Suprapubic skin (tissue), 4 donors: ENCODE results near the gene C1QTNF7. TPM values are rescaled to one million over a fixed set of nuclear protein-coding genes. Genes with fewer than 3 reads are reported as not detected.

Experiments
- DNase-seq, 2 donors: peaks; one replicate each; pipeline ENCODE4 v3.0.0-alpha.2; 2019; ENCODE audit warnings: low spot score in 2 of 2
- H3K27ac ChIP-seq: fragments of 200-600 bp; sonication (generic); one replicate; pipeline ENCODE4 v1.5.1; 2019
- H3K27me3 ChIP-seq: fragments of 200-600 bp; sonication (generic); one replicate; pipeline ENCODE4 v1.5.1; 2019
- H3K36me3 ChIP-seq: fragments of 200-600 bp; sonication (generic); one replicate; pipeline ENCODE4 v1.5.1; 2019
- H3K4me1 ChIP-seq: fragments of 200-600 bp; sonication (generic); one replicate; pipeline ENCODE4 v1.5.1; 2019
- H3K4me3 ChIP-seq: fragments of 200-600 bp; sonication (generic); one replicate; pipeline ENCODE4 v1.5.1; 2019; ENCODE audit warnings: mild to moderate bottlenecking
- H3K9me3 ChIP-seq: fragments of 200-600 bp; sonication (generic); one replicate; pipeline ENCODE4 v1.5.1; 2019
- EP300 ChIP-seq: sonication (generic); formaldehyde crosslinking; IDR thresholded peaks from one replicate; pipeline ENCODE4 v1.6.1; 2017; ENCODE audit warnings: antibody characterized with exemption
- POLR2A ChIP-seq, 2 donors: fragments of 450-650 bp; IDR thresholded peaks; one replicate each; pipeline ENCODE4 v1.6.1; 2017; ENCODE audit warnings: antibody characterized with exemption in 2 of 2, mild to moderate bottlenecking in 2 of 2, moderate library complexity in 2 of 2
- POLR2AphosphoS5 ChIP-seq, 3 donors: sonication (generic); formaldehyde crosslinking; IDR thresholded peaks; one replicate each; pipeline ENCODE4 v1.6.1; 2017; ENCODE audit warnings: antibody characterized with exemption in 3 of 3
- WGBS: methylation state at CpG from one replicate; pipeline ENCODE4 v1.1.5; 2018; 5-methylcytosine and 5-hydroxymethylcytosine counted together
- total RNA-seq, 4 donors: library from RNA; depleted of rRNA; stranded (reverse); fragments of >200 nt; gene quantifications; one replicate each; pipeline ENCODE4 v1.1.0, GENCODE V29; 2016
- TF ChIP-seq, protein P1 (sequence below), 2 donors: fragments of 200-600 bp in 1 of 2; fragments of 450-650 bp in 1 of 2; sonication (generic) in 1 of 2; IDR thresholded peaks; one replicate each; pipeline ENCODE4 v1.5.1; 2016 to 2019; ENCODE audit warnings: antibody characterized with exemption in 2 of 2, mild to moderate bottlenecking in 1 of 2, moderate library complexity in 1 of 2

Gene C1QTNF7
- total RNA-seq, 4 donors from 2014 or later, result 0.80 to 6.5 (median 3.3) TPM

DNA sequence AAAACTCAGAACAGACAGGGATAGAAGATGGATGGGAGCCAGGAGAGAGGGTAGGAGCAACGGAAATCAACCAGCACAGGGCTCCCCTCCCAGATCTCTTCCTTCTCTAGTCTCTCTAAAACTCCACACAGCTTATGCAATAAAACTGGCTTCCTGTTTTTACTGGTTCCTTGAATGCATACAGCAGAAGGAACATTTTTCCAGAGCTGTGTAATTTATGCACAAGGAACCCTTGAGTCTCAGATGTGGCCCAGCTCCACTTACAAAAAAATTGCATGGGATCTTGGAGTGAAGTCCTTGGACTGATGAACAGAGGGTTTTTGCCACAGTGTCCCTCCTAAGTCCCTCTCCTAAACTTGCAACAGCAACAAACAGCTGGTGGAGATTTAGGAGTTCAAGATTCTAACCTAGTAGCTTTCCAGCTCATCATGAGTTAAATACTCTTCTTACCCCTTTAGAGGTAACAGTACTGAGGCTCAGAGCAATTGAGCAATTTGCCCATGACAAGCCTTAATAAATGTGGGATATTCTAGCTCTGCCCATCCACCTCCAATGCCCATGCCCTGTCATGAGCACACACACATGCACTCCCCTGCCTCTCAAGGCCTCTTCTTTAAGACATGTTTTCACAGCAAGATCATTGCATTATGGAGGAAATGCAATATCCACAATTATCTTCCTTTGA, 23.5 kb downstream of the C1QTNF7 start:
- WGBS, result 10% methylated on average over 1 of the region's 1 CpG
- Histone ChIP-seq H3K27ac (peak overlapping the region; percentile 39), H3K4me3 (no peak overlapping the region), H3K9me3 (no peaks in the 10 kb centered on the region), H3K27me3 (no peaks in the 10 kb centered on the region), H3K4me1 (peaks cover 20% of the 10 kb centered on the region), H3K36me3 (no peaks in the 10 kb centered on the region)
- TF ChIP-seq POLR2A (IDR thresholded peaks at IDR 0.05) (no peak), EP300 (no peak), POLR2AphosphoS5 (IDR thresholded peaks at IDR 0.05) (no peak)
- TF ChIP-seq, protein P1, sequence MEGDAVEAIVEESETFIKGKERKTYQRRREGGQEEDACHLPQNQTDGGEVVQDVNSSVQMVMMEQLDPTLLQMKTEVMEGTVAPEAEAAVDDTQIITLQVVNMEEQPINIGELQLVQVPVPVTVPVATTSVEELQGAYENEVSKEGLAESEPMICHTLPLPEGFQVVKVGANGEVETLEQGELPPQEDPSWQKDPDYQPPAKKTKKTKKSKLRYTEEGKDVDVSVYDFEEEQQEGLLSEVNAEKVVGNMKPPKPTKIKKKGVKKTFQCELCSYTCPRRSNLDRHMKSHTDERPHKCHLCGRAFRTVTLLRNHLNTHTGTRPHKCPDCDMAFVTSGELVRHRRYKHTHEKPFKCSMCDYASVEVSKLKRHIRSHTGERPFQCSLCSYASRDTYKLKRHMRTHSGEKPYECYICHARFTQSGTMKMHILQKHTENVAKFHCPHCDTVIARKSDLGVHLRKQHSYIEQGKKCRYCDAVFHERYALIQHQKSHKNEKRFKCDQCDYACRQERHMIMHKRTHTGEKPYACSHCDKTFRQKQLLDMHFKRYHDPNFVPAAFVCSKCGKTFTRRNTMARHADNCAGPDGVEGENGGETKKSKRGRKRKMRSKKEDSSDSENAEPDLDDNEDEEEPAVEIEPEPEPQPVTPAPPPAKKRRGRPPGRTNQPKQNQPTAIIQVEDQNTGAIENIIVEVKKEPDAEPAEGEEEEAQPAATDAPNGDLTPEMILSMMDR (IDR thresholded peaks at IDR 0.05), result no peak
- DNase-seq, result no peak

- TF ChIP-seq POLR2A (IDR thresholded peaks at IDR 0.05) (no peak), POLR2AphosphoS5 (IDR thresholded peaks at IDR 0.05) (peak in 1 of 3 donors; percentile 36)
- DNase-seq, result peak in 1 of 2 donors; percentile 73
- H3K27me3 ChIP-seq, result no peaks in the 10 kb centered on the region
- no peak overlapping the region for H3K4me3 ChIP-seq
- no peaks in the 10 kb centered on the region for H3K36me3 ChIP-seq
- peaks cover 20% of the 10 kb centered on the region for H3K4me1 ChIP-seq
- H3K9me3 ChIP-seq, result no peaks in the 10 kb centered on the region
- 38% methylated on average over 4 of the region's 4 CpGs for WGBS
- peak overlapping the region; percentile 39 for H3K27ac ChIP-seq
Observed at GRCh38 chr4:15451866-15452765, 24.3 kb downstream of the C1QTNF7 start.

DNA sequence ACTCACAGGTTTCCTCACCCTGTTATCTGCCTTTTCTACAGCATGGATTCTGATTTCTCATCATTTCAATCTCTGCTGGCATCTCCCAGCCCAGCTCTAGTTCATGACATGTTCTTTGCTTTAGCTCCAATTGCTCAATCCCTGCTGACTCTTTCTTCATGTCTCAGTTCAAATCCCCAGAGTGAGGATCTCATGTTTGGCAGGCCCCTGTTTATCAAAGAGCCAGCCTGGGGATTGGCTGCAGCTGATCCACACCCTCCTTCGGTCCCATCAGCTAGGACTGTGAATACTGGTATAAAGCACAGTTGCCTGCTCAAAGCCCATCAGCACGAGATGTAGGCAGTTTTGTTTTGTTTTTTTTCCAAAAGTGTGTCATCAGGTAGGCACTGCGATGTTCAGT, 27.5 kb downstream of the C1QTNF7 start:
- H3K4me3 ChIP-seq, result no peak overlapping the region
- WGBS, result 66% methylated on average over 3 of the region's 3 CpGs
- no peaks in the 10 kb centered on the region for H3K27me3 ChIP-seq
- peak; percentile 55 to 96 (median 84) for TF ChIP-seq POLR2AphosphoS5 (IDR thresholded peaks at IDR 0.05)
- TF ChIP-seq, protein P1 (IDR thresholded peaks at IDR 0.05), result no peak
- H3K36me3 ChIP-seq, result no peaks in the 10 kb centered on the region
- peaks cover 23% of the 10 kb centered on the region for H3K4me1 ChIP-seq
- H3K9me3 ChIP-seq, result no peaks in the 10 kb centered on the region
- peak overlapping the region; percentile 52 for H3K27ac ChIP-seq
- DNase-seq, result peak in 1 of 2 donors; percentile 81

- no peak for DNase-seq
- H3K27ac ChIP-seq, result peak overlapping the region; percentile 7
- H3K27me3 ChIP-seq, result no peaks in the 10 kb centered on the region
- H3K4me1 ChIP-seq, result peaks cover 8% of the 10 kb centered on the region
- WGBS, result 28% methylated on average over 7 of the region's 7 CpGs
- H3K4me3 ChIP-seq, result no peak overlapping the region
- TF ChIP-seq, protein P1 (IDR thresholded peaks at IDR 0.05), result peak; percentile 67 to 70
- no peak for TF ChIP-seq POLR2AphosphoS5 (IDR thresholded peaks at IDR 0.05)
- H3K36me3 ChIP-seq, result no peaks in the 10 kb centered on the region
- no peaks in the 10 kb centered on the region for H3K9me3 ChIP-seq
Observed at GRCh38 chr4:15457406-15458201, 29.8 kb downstream of the C1QTNF7 start.

GRCh38 chr4:15458616-15459015, 30.8 kb downstream of the C1QTNF7 start:
- WGBS, result 83% methylated on average over 2 of the region's 2 CpGs
- Histone ChIP-seq H3K4me1 (peaks cover 8% of the 10 kb centered on the region), H3K27ac (no peak overlapping the region), H3K9me3 (no peaks in the 10 kb centered on the region), H3K36me3 (no peaks in the 10 kb centered on the region), H3K4me3 (no peak overlapping the region), H3K27me3 (no peaks in the 10 kb centered on the region)
- TF ChIP-seq EP300 (no peak), POLR2AphosphoS5 (IDR thresholded peaks at IDR 0.05) (no peak), POLR2A (IDR thresholded peaks at IDR 0.05) (no peak)
- TF ChIP-seq, protein P1 (IDR thresholded peaks at IDR 0.05), result no peak
- DNase-seq, result no peak
